Measurements from ENCODE around the gene BAZ2A. TPM values are rescaled to one million over a fixed set of nuclear protein-coding genes. Genes with fewer than 3 reads are reported as not detected.

The BAZ2A gene
- 100 to 1,000 TPM; 121 to 126 TPM for total RNA-seq

DNA sequence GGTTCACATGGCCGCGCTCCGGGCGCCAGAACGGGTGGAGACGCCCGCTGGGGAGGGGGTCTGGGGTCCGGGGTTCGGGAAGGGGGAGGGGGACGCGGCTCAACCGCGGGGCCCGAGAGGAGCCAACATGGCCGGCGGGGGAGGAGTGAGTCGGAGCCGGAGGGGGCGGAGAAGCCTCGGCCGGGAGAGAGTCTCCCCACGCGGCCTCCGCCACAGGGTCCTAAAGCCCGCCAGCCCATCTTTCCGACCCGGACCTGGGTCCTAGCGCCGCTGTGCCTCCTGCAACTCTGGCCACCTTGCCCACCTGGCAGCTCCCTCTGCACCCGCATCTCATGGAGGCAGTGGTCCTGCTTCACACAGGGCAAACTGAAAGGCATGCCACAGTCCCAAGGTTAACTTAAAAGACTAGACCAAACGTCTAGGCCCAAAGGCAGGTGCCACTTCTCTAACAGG, at the start of gene BAZ2A:
TSS of gene BAZ2A (minus strand) at position 147 of the 453 bp plus-strand sequence. CDS start 12,796 bp downstream, outside the sequence.
- H3K4me3 Mint-ChIP-seq = peak within 1 kb of the TSS; percentile 92
- peaks cover 69% of the 10 kb centered on the region for H3K4me1 Mint-ChIP-seq
- peaks cover 39% of the 10 kb centered on the region for H3K36me3 Mint-ChIP-seq (ENCODE audit: low read depth)
- peak within 1 kb of the TSS; percentile 86 for H3K27ac Mint-ChIP-seq
- peak; percentile 91 for DNase-seq
- H3K27me3 Mint-ChIP-seq = no peaks in the 10 kb centered on the region
- H3K9me3 Mint-ChIP-seq = no peaks in the 10 kb centered on the region
- ChIA-PET POLR2A (interaction anchor here (1.0 to 3.5 kb wide), 13 partner anchors 8 to 448 kb away, joined by 3 to 71 read pairs (median 8); partner anchors contain the start of genes ATP5F1B, CNPY2, CS and NACA), CTCF (interaction anchor here (0.8 to 2.3 kb wide), 4 partner anchors 9 to 609 kb away, joined by 4 to 11 read pairs (median 4); partner anchors contain the start of gene SMARCC2)

DNA sequence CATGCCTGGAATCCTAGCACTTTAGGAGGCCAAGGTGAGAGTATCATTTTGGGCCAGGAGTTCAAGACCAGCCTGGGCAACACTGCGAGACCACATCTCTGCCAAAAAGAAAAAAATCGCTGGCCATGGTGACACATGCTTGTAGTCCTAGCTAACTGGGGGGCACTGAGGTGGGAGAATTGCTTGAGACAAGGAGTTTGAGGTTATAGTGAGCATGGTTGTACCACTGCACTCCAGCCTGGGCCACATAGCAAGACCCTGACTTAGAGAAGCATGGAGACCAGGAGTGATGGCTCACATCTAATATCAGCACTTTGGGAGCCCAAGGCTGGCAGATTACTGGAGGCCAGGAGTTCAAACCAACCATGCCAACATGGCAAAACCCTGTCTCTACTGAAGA, 48.7 kb upstream of the BAZ2A start:
- no peak for DNase-seq
- CTCF ChIA-PET = interaction anchor here (3.8 kb wide), 1 partner anchor 43 kb away, joined by 16 read pairs; no protein-coding TSS in a partner anchor
- no peaks in the 10 kb centered on the region for H3K9me3 Mint-ChIP-seq
- H3K27ac Mint-ChIP-seq = peak overlapping the region; percentile 37
- H3K27me3 Mint-ChIP-seq = no peaks in the 10 kb centered on the region
- peaks cover 64% of the 10 kb centered on the region for H3K4me1 Mint-ChIP-seq
- no peak overlapping the region for H3K4me3 Mint-ChIP-seq
- POLR2A ChIA-PET = interaction anchor here (1.2 to 3.5 kb wide), 7 partner anchors 9 to 73 kb away, joined by 3 to 16 read pairs (median 6); partner anchors contain the start of genes ATP5F1B, PRIM1 and PTGES3
- H3K36me3 Mint-ChIP-seq (ENCODE audit: low read depth) = peaks cover 43% of the 10 kb centered on the region

GRCh38 chr12:56677680-56678079, 47.6 kb upstream of the BAZ2A start:
- H3K27ac Mint-ChIP-seq = peak overlapping the region; percentile 21
- peaks cover 69% of the 10 kb centered on the region for H3K4me1 Mint-ChIP-seq
- no peak for DNase-seq
- CTCF ChIA-PET = interaction anchor here (3.8 kb wide), 1 partner anchor 41 kb away, joined by 16 read pairs; no protein-coding TSS in a partner anchor
- no peaks in the 10 kb centered on the region for H3K27me3 Mint-ChIP-seq
- H3K9me3 Mint-ChIP-seq = no peaks in the 10 kb centered on the region
- H3K36me3 Mint-ChIP-seq (ENCODE audit: low read depth) = peaks cover 47% of the 10 kb centered on the region
- POLR2A ChIA-PET = interaction anchor here (0.7 to 3.5 kb wide), 7 partner anchors 10 to 70 kb away, joined by 3 to 16 read pairs (median 9); partner anchors contain the start of genes ATP5F1B, NACA and PTGES3
- no peak overlapping the region for H3K4me3 Mint-ChIP-seq

DNA sequence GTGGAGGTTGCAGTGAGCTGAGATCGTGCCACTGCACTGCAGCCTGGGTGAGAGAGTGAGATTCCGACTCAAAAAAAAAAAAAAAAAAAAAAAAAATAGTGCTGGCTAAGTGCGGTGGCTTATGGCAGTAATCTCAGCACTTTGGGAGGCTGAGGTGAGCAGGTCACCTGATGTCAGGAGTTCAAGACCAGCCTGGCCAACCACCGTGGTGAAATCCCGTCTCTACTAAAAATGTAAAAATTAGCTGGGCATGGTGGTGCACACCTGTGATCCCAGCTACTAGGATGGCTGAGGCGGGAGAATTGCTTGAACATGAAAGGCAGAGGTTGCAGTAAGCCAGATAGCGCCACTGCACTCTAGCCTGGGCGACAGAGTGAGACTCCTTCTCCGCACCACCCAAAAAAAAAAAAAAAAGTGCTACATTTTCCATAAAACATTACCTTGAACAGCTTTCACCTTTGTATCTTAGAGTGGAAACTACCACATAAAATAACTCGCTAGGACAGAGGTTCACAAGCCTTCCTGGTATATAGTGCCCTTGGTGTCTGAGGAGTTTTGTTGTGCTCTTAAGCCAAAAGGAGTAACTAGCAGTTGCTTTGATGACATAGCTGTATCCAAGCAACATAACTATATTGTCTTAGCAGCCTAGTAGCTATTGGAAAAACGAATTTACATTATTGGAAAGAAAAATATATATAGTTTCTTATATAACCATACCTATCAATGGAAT, 46.9 kb upstream of the BAZ2A start:
- Mint-ChIP-seq H3K36me3 (ENCODE audit: low read depth) (peaks cover 48% of the 10 kb centered on the region), H3K27me3 (no peaks in the 10 kb centered on the region), H3K4me1 (peaks cover 71% of the 10 kb centered on the region), H3K9me3 (no peaks in the 10 kb centered on the region), H3K4me3 (no peak overlapping the region), H3K27ac (no peak overlapping the region)
- ChIA-PET POLR2A (interaction anchor here (0.7 to 3.5 kb wide), 8 partner anchors 9 to 70 kb away, joined by 3 to 16 read pairs (median 8); partner anchors contain the start of genes ATP5F1B, NACA and PTGES3), CTCF (interaction anchor here (0.7 to 3.8 kb wide), 3 partner anchors 8 to 41 kb away, joined by 3 to 16 read pairs (median 8); no protein-coding TSS in a partner anchor)
- DNase-seq = peak; percentile 10

DNA sequence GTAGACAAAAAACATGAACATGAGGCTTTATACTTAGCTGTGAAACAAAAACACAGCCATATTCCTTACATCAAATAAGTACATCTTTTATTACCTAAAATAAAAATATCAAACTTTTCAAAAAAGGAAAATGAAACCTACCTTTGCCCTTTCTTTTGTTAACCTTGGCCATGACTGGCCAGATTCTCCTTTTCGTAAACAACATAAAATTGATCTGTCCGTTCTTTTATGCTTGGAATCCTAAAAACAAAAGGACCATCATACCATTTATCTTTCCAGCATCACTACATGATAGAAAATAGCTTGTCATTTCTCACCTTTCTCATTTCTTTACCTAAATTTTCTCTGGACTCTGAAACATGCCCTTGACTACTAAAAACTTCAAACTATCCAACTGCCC, 41.5 kb upstream of the BAZ2A start:
- H3K27ac Mint-ChIP-seq = no peak overlapping the region
- no peaks in the 10 kb centered on the region for H3K9me3 Mint-ChIP-seq
- peaks cover 63% of the 10 kb centered on the region for H3K36me3 Mint-ChIP-seq (ENCODE audit: low read depth)
- no peak overlapping the region for H3K4me3 Mint-ChIP-seq
- H3K4me1 Mint-ChIP-seq = peaks cover 63% of the 10 kb centered on the region
- H3K27me3 Mint-ChIP-seq = no peaks in the 10 kb centered on the region
- DNase-seq = no peak
- POLR2A ChIA-PET = interaction anchor here (2.1 kb wide), 1 partner anchor 35 kb away, joined by 8 read pairs; no protein-coding TSS in a partner anchor
- CTCF ChIA-PET = interaction anchor here (0.8 to 1.3 kb wide), 2 partner anchors 13 to 21 kb away, joined by 3 to 4 read pairs; no protein-coding TSS in a partner anchor

GRCh38 chr12:56670836-56671235, 40.7 kb upstream of the BAZ2A start:
- Mint-ChIP-seq H3K9me3 (no peaks in the 10 kb centered on the region), H3K27ac (peak overlapping the region; percentile 52), H3K4me3 (no peak overlapping the region), H3K36me3 (ENCODE audit: low read depth) (peaks cover 66% of the 10 kb centered on the region), H3K4me1 (peaks cover 59% of the 10 kb centered on the region), H3K27me3 (no peaks in the 10 kb centered on the region)
- CTCF ChIA-PET = interaction anchor here (1.3 to 4.4 kb wide), 2 partner anchors 20 to 34 kb away, joined by 3 to 17 read pairs; no protein-coding TSS in a partner anchor
- no peak for DNase-seq
- POLR2A ChIA-PET = interaction anchor here (1.3 to 2.1 kb wide), 3 partner anchors 18 to 35 kb away, joined by 3 to 9 read pairs (median 8); partner anchors contain the start of genes ATP5F1B and PTGES3

GRCh38 chr12:56668197-56668457, 38.0 kb upstream of the BAZ2A start:
- POLR2A ChIA-PET = interaction anchor here (1.8 to 2.5 kb wide), 4 partner anchors 10 to 32 kb away, joined by 6 to 9 read pairs (median 6); partner anchors contain the start of gene PTGES3
- no peak for DNase-seq
- H3K27ac Mint-ChIP-seq = peak overlapping the region; percentile 40
- CTCF ChIA-PET = interaction anchor here (4.4 kb wide), 1 partner anchor 32 kb away, joined by 17 read pairs; no protein-coding TSS in a partner anchor
- H3K27me3 Mint-ChIP-seq = no peaks in the 10 kb centered on the region
- H3K9me3 Mint-ChIP-seq = no peaks in the 10 kb centered on the region
- no peak overlapping the region for H3K4me3 Mint-ChIP-seq
- peaks cover 85% of the 10 kb centered on the region for H3K36me3 Mint-ChIP-seq (ENCODE audit: low read depth)
- peaks cover 43% of the 10 kb centered on the region for H3K4me1 Mint-ChIP-seq

GRCh38 chr12:56661979-56662638, 32.0 kb upstream of the BAZ2A start:
- ChIA-PET CTCF (interaction anchor here (0.9 to 1.7 kb wide), 4 partner anchors 11 to 63 kb away, joined by 4 to 5 read pairs (median 4); partner anchors contain the start of gene NACA), POLR2A (interaction anchor here (1.2 to 3.9 kb wide), 4 partner anchors 12 to 64 kb away, joined by 3 to 17 read pairs (median 4); partner anchors contain the start of genes ATP5F1B, NACA and PTGES3)
- peak; percentile 14 for DNase-seq
- Mint-ChIP-seq H3K4me3 (no peak overlapping the region), H3K27ac (no peak overlapping the region), H3K9me3 (no peaks in the 10 kb centered on the region), H3K27me3 (no peaks in the 10 kb centered on the region), H3K4me1 (peaks cover 15% of the 10 kb centered on the region), H3K36me3 (ENCODE audit: low read depth) (peaks cover 44% of the 10 kb centered on the region)

DNA sequence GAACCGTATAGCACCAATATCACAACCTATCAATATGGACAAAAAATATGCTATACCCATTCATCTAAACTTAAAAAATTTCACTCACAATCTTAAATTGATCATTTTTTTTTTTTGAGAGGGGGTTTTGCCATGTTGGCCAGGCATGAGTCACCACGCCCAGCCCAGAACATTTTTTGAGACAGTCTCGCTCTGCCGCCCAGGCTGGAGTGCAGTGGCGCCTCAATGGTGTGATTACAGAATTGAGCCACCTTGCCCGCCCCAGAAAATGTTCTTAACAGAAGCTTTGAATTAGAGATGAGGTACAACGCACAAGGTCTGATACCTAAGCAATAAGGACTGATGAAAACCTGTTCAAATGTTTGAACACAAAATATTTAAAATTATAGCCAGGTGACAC, 31.4 kb upstream of the BAZ2A start:
- no peak overlapping the region for H3K4me3 Mint-ChIP-seq
- ChIA-PET CTCF (interaction anchor here (0.9 to 1.1 kb wide), 2 partner anchors 12 to 64 kb away, joined by 4 read pairs; partner anchors contain the start of gene NACA), POLR2A (interaction anchor here (0.7 to 3.9 kb wide), 5 partner anchors 8 to 64 kb away, joined by 3 to 17 read pairs (median 5); partner anchors contain the start of genes ATP5F1B, NACA and PTGES3)
- DNase-seq = peak; percentile 14
- H3K27ac Mint-ChIP-seq = no peak overlapping the region
- H3K9me3 Mint-ChIP-seq = no peaks in the 10 kb centered on the region
- peaks cover 15% of the 10 kb centered on the region for H3K4me1 Mint-ChIP-seq
- H3K27me3 Mint-ChIP-seq = no peaks in the 10 kb centered on the region
- peaks cover 42% of the 10 kb centered on the region for H3K36me3 Mint-ChIP-seq (ENCODE audit: low read depth)

DNA sequence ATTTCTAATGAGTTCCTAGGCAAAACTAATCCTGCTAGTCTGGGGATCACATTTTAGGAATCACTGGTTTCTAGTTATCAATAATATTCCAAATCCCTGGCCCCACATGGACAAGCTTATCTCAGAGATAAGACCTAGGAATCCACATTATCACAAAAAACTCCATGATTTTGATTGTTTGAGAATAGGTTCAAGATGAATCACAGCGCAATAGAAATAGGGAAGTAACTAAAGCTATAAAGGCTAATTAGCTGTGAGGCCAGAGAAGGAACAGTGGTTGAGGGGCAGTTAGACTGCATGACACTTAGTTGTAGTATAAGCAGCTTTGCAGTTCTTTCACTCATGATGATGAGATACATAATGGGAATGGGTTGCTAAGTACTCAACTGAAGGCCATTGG, 28.8 kb upstream of the BAZ2A start:
- ChIA-PET CTCF (interaction anchor here (1.1 to 3.7 kb wide), 2 partner anchors 22 to 451 kb away, joined by 3 to 8 read pairs; no protein-coding TSS in a partner anchor), POLR2A (interaction anchor here (1.1 to 2.1 kb wide), 6 partner anchors 19 to 29 kb away, joined by 3 to 11 read pairs (median 4); partner anchors contain the start of gene PTGES3)
- Mint-ChIP-seq H3K27ac (no peak overlapping the region), H3K27me3 (no peaks in the 10 kb centered on the region), H3K9me3 (peaks cover 3% of the 10 kb centered on the region), H3K4me1 (peaks cover 12% of the 10 kb centered on the region), H3K4me3 (no peak overlapping the region), H3K36me3 (ENCODE audit: low read depth) (peaks cover 22% of the 10 kb centered on the region)
- DNase-seq = no peak

DNA sequence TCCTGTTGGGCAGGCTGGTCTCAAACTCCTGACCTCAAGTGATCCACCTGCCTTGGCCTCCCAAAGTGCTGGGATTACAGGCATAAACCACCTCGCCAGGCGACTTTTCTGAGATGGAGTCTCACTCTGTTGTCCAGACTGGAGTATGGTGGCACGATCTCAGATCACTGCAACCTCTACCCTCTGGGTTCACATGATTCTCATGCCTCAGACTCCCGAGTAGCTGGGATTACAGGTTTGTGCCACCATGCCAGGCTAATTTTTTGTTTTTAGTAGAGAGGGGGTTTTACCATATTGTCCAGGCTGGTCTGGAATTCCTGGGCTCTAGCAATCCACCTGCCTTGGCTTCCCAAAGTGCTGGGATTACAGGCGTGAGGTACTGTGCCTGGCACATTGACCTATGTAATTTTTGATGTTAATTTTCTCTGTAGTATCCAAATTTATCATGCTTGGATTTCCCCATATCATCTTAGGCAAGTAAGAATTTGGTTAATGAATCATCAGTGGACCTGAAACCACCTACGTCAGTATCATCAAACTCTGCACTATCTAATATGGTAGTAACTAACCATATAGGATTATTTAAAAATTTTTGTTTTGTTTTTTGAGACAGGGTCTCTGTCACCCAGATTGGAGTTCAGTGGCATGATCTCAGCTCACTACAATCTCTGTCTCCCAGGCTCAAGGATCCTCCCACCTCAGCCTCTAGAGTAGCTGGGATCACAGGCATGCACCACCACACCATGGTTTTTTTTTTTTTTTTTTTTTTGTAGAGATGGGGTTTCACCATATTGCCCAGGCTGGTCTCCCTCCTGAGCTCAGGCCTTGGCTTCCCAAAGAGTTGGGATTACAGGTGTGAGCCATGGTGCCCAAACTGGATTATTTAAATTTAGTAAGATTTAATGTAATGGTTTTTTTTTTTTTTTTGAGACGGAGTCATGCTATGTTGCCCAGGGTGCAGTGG, 27.6 kb upstream of the BAZ2A start:
- peaks cover 10% of the 10 kb centered on the region for H3K4me1 Mint-ChIP-seq
- peaks cover 22% of the 10 kb centered on the region for H3K36me3 Mint-ChIP-seq (ENCODE audit: low read depth)
- no peak overlapping the region for H3K4me3 Mint-ChIP-seq
- DNase-seq = peak; percentile 14
- no peaks in the 10 kb centered on the region for H3K27me3 Mint-ChIP-seq
- ChIA-PET CTCF (interaction anchor here (0.6 to 3.7 kb wide), 3 partner anchors 9 to 49 kb away, joined by 3 to 8 read pairs (median 4); no protein-coding TSS in a partner anchor), POLR2A (interaction anchor here (0.6 to 3.1 kb wide), 7 partner anchors 12 to 555 kb away, joined by 3 to 11 read pairs (median 3); partner anchors contain the start of genes ATP5F1B and PTGES3)
- no peak overlapping the region for H3K27ac Mint-ChIP-seq
- peaks cover 14% of the 10 kb centered on the region for H3K9me3 Mint-ChIP-seq
